ENCODE results near the gene RYR1. TPM values are rescaled to one million over a fixed set of nuclear protein-coding genes. Genes with fewer than 3 reads are reported as not detected.

The RYR1 gene
- total RNA-seq, 1 donor from 2014 or later: 4.5 TPM

DNA sequence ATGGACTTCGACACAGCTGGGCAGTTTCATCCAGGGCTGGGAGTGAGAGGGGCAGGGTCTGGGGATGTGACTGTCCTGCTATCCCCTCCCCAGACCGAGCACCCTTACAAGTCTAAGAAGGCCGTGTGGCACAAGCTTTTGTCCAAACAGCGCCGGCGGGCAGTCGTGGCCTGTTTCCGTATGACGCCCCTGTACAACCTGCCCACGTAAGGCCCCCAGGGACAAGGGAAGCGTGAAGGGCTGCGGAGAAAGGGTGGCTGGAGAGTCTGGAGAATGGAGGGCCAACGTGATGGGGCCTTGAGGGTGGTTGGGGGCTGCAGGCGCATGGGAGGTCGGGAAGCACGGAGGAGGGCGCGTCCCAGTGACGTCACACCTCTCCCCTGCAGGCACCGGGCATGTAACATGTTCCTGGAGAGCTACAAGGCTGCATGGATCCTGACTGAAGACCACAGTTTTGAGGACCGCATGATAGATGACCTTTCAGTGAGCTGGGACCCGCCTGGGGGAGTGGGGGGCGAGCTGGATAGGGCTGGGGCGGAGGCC is 94.8 kb downstream of the RYR1 start:
- no peak for DNase-seq (ENCODE audit: low spot score in 2 of 2)

DNA sequence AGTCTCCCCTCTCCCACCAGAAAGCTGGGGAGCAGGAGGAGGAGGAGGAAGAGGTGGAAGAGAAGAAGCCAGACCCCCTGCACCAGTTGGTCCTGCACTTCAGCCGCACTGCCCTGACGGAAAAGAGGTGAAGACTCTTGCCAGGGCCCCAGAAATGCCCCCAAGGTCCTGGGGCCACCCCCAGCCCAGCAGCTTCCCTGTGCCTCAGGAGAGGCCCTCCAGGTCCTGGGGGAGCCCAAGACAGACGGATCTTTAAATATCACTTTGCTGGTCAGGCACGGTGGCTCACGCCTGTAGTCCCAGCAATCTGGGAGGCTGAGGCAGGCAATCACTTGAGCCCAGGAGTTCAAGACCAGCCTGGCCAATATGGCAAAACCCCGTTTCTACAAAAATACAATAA is 95.4 kb downstream of the RYR1 start:
- DNase-seq (ENCODE audit: low spot score in 2 of 2) (no peak), FAIRE-seq (no peak)

More for the DNA sequence above, 94.8 kb downstream of the RYR1 start:
- no peak for FAIRE-seq

DNA sequence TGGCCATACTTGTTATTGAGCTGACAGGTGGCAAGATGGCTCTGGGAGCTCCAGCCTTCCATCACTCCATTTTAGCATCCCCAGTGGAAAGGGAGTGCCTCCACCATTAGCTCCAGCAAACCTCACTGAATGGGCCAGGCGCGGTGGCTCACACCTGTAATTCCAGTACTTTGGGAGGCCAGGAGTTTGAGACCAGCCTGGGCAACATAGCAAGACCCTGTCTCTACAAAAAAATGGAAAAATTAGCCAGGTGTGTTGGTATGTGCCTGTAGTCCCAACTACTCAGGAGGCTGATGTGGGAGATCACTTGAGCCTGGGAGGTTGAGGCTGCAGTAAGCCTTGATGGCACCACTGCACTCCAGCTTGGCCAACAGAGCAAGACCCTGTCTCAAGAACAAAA is 98.0 kb downstream of the RYR1 start:
- FAIRE-seq: no peak

DNA sequence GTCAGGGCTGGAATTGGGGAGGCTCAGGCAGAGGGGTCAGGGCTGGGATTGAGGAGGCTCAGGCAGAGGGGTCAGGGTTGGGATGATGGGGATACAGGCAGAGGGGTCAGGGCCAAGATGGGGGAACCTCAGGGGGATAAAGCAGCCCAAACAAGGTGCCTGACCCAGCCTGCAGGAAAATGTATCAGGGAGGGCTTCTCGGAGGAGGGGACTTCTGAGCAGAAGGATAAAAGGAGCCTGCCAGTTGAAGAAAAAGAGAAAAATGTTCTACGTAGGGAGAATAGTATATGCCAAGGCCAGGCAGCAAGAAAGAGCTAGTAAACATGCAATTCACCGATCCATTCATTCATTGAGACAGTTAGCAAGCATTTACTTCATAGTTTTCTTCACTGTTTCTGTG is 99.4 kb downstream of the RYR1 start:
- no peak for DNase-seq (ENCODE audit: low spot score in 2 of 2)

More for the DNA sequence above, 98.0 kb downstream of the RYR1 start:
- no peak for DNase-seq (ENCODE audit: low spot score in 2 of 2)

DNA sequence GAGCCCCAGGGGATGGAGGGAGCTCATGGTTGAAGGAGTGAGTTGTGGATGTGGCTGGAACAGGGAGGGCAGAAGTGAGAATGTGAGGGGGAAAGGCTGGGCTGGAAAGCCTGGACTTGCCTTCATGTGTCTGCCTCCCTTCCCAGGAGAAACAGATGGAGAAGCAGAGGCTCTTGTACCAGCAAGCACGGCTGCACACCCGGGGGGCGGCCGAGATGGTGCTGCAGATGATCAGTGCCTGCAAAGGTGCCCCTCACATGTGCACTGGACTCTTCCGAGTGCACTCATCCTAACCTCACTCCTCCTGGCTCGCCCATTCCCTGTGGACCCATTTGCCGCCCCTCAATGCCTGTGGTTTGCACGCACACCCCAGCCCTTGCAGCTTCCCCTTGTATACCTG is 101.1 kb downstream of the RYR1 start:
- DNase-seq (ENCODE audit: low spot score in 2 of 2): no peak
- FAIRE-seq: no peak

More for the DNA sequence above, 99.4 kb downstream of the RYR1 start:
- FAIRE-seq: no peak

DNA sequence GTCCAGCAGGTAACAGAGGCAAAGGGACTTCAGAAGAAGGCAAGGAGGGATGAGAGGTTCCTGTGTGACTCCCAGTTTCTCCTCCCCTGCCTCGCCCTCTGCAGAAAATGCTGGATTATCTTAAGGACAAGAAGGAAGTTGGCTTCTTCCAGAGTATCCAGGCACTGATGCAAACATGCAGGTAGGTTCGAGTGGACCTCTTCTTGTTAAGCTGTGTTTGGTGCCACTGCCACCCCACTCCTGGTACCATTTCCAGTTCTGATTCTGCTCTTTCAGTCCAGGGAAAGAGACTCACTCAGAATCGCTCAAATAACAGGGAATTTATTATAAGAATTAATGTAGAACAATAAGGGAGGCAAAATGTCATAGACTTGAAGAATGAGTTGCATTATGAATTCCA is 101.7 kb downstream of the RYR1 start:
- DNase-seq (ENCODE audit: low spot score in 2 of 2) (no peak), FAIRE-seq (no peak)

DNA sequence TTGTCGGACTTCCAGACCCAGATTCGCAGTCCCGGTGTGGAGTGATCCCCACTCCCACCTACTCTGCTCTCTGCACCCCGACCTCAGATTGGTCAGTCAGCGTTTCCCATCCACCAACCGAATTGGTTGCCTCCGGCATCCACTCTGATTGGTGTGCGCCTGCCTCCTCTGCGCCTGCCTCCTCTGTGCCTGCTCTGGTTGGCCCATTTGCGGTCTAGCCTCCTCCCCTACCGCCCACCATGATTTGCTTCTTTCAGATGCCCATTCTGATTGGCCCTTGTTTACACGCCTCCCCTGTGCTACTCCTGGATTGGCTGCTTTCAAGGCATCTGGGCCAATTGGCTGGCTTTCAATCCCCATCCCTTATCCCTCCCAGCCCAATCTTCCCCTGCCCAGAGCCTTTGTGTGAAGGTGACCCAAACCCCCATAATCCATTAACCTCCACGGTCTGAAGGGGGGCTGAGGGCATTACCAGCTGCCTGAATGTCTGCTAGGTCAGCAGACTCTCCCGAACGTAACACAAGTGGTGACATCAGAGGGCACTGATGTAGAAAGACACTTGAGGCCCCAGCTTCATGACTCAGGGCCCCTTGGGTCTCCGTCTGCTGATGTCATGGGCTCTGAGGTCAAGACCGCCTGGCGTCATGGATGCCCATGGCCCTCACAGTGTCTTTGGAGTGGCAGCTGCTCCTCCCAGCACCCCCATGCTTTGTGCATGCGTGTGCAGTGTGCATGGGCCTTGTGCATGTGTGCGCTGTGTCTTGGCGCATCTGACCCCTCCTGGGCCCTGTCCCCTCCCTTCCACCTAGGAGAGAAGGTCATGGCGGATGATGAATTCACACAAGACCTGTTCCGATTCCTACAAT is 103.8 kb downstream of the RYR1 start:
- DNase-seq (ENCODE audit: low spot score in 2 of 2) (no peak), FAIRE-seq (no peak)

DNA sequence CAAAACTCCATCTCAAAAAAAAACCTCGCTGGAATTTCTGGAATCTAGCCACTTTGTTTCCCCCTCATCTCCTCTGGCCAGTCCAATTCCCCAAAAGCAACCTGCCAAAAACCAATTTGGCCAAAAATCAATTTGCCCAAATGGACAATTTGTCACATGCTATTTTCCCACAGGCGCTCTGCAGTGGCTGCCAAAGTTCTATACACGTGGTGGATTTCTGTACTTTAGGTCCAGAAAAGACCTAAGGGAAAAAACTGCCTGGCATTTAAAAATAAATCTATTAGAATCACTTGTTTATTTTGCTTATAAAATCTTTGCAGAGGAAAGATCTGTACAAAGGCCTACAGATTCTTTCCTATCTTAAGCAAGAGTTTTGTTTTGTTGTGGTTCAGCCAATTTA is 104.9 kb downstream of the RYR1 start:
- no peak for FAIRE-seq

DNA sequence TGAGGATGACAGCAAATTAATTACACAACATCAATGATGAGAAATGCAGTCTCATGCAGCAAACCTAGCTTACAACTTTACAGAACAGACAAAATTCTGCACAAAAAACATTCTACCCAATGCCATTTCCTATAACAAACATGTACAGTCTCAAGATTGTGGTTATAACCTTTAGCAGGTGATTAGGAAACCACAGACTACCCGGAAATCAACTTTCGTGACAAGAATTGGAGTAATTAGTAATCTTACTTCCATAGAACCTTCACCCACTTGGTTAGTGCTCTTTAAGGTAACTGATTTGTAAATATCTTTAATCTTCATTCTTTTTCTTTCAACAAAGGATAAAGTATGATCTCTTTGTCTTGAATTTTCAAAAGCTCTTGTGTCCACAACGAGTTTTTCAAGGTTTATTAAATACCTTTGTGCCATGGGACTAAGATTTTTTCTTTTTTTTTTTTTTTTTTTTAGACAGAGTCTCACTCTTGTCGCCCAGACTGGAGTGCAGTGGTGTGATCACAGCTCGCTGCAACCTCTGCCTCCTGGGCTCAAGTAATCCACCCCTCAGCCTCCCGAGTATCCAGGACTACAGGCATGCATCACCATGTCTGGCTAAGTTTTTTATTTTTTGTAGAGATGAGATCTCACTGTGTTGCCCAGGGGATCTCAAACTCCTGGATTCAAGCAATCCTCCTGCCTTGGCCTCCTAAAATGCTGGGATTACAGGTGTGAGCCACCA is 105.5 kb downstream of the RYR1 start:
- no peak for FAIRE-seq
- DNase-seq (ENCODE audit: low spot score in 2 of 2): no peak

More for the DNA sequence above, 104.9 kb downstream of the RYR1 start:
- DNase-seq (ENCODE audit: low spot score in 2 of 2): no peak

DNA sequence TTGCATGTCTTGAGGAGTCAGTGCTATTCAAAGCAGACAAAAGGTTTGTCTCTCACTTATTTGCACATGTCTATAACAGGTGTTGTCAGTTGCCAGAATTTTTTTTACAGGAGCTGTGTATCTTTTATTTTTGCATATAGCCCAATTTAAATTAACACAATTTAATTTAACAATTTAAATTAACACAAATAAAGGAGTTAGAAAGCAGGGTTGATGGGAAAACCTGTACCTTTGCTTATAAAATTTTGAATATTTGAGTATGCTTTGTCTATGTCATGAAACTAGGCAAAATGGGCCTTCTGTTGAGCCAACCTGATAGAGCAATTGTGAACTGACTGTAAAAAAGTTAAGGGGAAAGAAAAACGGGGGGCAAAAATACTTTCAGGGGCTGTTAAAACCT is 106.3 kb downstream of the RYR1 start:
- no peak for FAIRE-seq
- no peak for DNase-seq (ENCODE audit: low spot score in 2 of 2)

DNA sequence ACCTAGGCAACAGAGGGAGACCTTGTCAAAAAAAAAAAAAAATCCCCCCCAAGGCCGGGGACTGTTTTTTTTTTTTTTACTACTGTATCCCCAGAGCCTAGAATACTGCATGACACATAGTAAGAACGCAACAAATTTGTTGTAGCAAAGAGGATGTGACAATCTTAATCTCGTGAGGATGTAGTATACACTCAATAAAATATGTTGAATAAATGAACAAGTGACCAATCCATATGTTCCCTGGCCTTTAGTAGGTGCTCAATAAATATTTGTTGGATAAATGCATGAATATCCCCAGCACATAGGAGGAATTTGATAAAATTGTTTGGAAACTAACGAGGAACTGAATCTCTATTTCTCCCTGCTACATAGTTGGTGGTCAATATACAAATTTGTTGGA is 108.5 kb downstream of the RYR1 start:
- DNase-seq (ENCODE audit: low spot score in 2 of 2): no peak
- FAIRE-seq: no peak

DNA sequence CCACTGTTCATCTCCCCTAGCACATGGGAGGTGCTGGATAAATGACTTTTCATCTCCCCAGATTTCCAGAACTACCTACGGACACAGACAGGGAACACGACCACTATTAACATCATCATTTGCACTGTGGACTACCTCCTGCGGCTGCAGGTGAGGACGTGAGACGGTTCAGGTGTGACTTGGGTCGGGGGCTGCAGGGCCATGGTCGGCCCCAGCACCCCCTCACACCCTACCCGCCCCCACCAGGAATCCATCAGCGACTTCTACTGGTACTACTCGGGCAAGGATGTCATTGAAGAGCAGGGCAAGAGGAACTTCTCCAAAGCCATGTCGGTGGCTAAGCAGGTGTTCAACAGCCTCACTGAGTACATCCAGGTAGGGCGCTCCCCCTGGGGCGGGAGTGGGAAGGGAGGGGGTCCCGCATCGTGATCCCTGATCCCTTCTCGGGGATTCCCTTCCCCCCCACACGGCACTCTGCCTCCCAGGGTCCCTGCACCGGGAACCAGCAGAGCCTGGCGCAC is 109.9 kb downstream of the RYR1 start:
- DNase-seq (ENCODE audit: low spot score in 2 of 2): no peak

DNA sequence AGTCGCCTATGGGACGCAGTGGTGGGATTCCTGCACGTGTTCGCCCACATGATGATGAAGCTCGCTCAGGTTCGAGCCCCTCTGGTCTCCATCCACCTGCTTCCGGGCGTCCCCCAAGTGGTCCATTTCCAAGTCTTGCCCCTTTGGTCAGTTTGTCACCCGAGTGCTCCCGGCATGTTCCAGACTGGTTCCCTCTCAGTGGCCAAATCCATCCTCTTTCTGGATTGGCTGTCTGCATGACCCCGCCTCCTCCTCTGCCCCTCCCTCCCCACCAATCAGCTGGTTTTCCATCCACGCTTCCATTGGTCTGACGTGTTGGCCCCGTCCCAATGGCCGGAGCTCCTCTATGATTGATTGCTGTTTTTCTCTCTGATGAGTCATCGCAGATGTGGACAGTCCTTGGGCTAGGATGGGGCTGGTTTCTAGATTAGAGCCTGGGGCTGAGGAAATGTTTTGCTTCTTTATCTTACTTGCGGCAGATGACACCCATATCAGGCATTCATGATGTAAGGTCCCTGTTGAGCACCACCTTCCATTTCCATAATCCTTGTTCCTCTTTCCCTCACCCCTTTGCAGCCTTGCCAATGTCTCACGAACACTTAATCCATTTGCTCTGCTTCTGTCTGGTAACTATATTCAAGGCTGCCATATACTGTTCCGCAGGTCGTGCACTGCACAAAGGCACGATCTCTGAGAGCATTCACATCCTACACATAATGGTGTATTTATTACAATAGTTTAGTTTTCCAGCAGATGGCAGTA is 110.5 kb downstream of the RYR1 start:
- no peak for FAIRE-seq
- peak; percentile 48 to 74 for DNase-seq (ENCODE audit: low spot score in 2 of 2)

More for the DNA sequence above, 109.9 kb downstream of the RYR1 start:
- FAIRE-seq: no peak

DNA sequence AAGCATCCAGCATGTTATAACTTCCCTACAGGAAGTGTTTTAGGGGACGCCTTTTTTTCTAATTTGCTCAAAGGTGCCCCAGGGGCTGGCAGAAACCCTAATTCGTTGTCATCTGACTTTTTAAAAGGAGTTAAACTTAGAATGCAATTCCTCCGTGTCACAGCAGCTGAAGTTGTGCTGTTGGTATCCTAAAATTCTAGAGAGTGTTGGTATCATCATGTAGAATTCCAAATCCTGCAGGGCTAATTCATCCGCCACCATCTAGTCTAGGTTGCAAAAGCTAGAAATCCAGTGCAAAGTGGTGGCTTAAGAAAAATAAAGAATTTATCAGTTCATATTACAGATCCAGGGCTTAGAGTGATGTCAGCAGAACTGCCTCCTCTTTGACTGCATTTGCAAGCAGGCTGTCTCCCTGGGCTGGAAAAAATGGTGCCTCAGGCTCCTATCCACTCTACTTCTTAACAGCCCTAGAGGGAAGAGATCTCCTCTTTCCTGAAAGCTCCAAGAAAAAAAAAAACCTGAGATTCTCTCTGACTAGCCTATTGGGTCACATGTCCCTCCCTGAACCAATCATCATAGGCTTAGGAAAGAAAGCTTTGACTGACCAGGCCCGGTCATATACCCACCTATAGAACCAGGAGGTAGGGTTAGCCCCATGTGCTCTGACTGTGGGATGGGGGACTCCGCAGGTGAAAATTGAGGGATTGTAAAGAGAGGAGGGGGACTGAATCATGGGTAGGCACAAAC is 111.3 kb downstream of the RYR1 start:
- no peak for FAIRE-seq
- peak in 1 of 2 donors; percentile 60 for DNase-seq (ENCODE audit: low spot score in 2 of 2)

DNA sequence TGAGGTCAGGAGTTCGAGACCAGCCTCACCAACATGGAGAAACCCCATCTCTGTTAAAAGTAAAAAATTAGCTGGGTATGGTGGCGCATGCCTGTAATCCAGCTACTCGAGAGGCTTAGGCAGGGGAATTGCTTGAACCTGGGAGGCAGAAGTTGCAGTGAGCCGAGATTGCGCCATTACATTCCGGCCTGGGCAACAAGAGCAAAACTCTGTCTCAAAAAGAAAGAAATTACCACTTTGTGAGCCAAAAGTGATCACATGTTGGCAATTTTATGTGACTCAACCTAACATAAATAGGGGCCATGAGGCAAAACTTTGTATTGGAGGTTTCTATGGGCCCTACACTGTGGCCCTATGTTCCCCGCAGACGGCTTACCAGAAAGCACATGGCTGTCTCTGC is 112.1 kb downstream of the RYR1 start:
- DNase-seq (ENCODE audit: low spot score in 2 of 2) (no peak), FAIRE-seq (no peak)

DNA sequence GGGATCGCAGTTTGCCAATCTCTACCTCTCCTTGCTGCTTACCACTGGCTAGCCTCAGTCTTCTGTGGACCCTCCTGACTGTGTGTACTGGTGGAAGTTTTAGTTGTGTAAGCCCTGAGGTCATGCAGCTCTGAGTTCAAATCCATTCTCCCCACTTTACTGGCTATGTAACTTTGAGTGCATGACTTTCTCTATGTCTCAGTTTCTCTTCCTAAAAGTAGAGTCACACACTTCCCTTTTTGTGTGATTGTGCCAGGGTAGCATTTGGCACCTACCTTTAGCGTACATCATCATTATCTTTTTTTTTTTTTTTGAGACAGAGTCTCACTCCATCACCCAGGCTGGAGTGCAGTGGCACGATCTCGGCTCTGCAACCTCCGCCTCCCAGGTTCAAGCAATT is 113.9 kb downstream of the RYR1 start:
- DNase-seq (ENCODE audit: low spot score in 2 of 2): no peak
- no peak for FAIRE-seq

DNA sequence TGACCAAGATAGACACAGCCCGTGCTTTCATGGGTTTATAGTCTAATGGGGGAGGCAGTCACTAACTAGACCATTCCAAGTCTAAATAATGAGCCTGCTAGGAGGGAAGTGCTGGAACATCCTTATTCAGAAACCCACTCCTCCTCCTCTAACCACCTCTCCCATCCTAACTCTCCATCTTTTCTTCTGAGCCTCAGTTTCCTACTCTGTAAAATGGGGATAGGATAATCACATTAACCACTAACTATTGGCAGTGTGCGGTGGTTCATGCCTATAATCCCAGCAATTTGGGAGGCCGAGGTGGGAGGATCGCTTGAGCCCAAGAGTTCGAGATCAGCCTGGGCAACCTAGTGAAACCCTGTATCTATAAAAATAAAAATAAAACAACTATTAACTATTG is 115.6 kb downstream of the RYR1 start:
- DNase-seq (ENCODE audit: low spot score in 2 of 2) (no peak), FAIRE-seq (no peak)

DNA sequence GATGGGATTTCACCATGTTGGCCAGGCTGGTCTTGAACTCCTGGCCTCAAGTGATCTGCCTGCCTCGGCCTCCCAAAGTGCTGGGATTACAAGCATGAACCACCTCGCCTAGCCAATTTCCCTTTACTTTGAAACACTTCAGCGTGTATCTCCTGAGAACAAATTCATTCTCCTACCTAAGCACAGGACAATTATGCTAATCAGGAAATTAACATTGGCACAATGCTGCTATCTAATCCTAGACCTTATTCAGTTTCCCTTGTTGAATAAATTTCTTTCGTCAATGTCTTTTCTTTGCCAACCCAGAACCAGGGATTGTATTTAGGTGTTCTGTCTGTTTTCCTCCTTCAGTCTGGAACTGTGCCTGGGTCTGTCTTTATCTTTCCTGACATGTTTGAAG is 116.5 kb downstream of the RYR1 start:
- no peak for DNase-seq (ENCODE audit: low spot score in 2 of 2)

DNA sequence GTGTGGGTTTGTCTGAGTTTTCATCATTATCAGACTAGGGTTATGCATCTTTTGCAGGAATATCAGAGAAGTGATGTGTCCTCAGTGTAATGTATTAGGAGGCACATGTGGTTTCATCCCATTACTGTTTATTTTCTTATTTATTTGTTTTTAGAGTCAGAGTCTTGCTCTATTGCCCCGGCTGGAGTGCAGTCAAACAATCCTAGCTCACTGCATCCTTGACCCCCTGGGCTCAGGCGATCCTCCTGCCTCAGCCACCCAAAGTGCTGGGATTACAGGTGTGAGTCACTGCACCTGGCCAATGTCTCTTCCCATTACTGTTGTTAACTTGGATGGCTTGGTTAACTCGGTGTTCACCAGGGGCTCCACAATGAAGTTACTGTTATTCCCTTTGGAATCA is 116.9 kb downstream of the RYR1 start:
- no peak for DNase-seq (ENCODE audit: low spot score in 2 of 2)

More for the DNA sequence above, 116.5 kb downstream of the RYR1 start:
- FAIRE-seq: no peak

DNA sequence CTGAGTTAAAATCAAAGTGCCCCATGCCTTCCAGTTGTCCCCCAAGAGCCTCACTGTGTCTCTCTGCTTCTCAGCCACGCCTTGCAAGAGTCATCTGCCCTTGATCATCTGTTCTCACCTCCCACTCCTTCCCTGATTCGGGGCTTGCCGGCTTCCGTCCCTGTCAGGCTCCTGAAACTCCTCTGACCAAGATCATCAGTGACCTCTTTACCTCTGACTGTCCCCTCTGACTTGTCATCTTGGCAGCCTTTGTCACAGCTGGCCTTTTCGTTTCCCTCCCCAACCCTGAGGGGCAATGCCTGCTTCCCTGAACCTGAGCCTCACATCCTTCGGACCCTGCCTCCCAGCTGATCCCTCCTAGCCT is 117.9 kb downstream of the RYR1 start:
- DNase-seq (ENCODE audit: low spot score in 2 of 2) (no peak), FAIRE-seq (no peak)

More for the DNA sequence above, 116.9 kb downstream of the RYR1 start:
- no peak for FAIRE-seq

All from frontal cortex (tissue), 4 donors.